ENCODE results near the gene SLC35F2.
"Not testable (repeated sequence)": the region's sequence is repeated elsewhere in the genome, so short reads cannot be mapped to it uniquely, and the experiment has no call there.

The SLC35F2 gene

DNA sequence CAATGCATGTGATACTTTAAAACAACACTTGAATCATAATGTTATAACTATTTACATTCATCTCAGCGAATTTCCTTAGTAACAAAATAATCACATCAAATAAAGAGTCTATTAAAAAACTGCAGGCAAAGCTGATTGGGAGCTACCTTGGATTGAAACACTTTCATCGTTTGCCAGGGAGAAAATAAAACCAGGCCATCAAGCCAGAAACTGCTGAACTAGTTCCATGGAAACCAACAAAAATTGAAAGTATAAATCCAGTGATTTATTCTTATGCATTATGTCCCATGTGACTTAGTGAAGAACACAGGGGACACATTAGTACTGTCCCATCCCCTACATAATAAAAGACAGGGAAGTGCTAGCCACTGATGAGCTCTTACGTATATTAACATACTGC, 21.7 kb downstream of the SLC35F2 start:
- no peak overlapping the region for H3K27ac ChIP-seq
- TF ChIP-seq ZFX (IDR thresholded peaks at IDR 0.05; ENCODE audit: borderline replicate concordance): no peak
- no peak for TF ChIP-seq CTCF (IDR thresholded peaks at IDR 0.05)

- no peak for TF ChIP-seq CTCF (IDR thresholded peaks at IDR 0.05)
- TF ChIP-seq ZFX (IDR thresholded peaks at IDR 0.05; ENCODE audit: borderline replicate concordance): no peak
- H3K27ac ChIP-seq: no peak overlapping the region
These were observed 23.6 kb downstream of the SLC35F2 start for GRCh38 chr11:107834995-107835394.

DNA sequence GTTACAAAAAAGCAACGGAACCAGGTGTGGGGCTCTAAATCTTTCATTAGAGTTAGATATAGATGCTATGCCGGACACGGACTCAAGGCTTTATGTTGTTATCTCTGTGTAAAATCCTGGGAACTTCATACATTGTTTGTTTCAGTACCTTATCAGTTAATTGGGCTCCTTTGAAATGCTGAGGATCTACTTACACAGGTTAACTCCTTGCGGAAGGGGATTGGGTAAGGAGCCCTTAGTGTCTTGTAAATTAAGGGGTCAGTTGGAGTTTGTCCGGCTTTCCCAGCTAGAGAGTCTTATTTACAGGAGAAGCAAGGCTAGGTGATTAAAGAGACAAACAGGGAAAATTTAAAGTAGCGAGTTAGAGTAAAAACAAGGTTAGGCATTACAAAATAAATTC, 24.7 kb downstream of the SLC35F2 start:
- H3K27ac ChIP-seq: not testable (repeated sequence)

DNA sequence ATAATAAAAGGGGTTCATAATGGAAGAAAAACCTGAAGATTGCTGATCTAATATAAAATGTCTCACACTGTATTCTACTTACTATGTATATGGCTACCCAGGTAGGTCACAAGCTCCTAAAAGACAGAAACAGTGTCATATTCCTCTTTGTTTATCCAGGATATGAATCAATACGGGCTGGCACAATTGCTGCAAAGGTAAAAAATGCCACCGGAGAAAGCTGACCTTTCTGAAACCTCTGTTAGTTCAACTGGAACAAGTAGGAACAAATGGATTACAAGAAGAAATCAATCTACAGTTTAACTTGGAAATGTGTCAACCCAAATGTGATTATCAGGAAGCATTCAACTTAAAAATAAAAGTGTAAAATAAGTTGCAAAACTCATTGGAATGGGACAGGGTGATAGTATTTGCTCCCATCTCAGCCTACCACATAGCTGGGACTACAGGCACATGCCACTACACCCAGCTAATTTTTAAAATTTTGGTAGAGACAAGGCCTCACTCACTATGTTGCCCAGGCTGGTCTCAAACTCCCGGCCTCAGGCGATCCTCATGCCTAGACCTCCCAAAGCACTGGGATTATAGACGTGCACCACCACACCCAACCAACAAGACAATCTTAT, 27.6 kb downstream of the SLC35F2 start:
- peak overlapping the region; percentile 87 for H3K27ac ChIP-seq
- no peak for TF ChIP-seq CTCF (IDR thresholded peaks at IDR 0.05)
- TF ChIP-seq ZFX (IDR thresholded peaks at IDR 0.05; ENCODE audit: borderline replicate concordance): no peak

DNA sequence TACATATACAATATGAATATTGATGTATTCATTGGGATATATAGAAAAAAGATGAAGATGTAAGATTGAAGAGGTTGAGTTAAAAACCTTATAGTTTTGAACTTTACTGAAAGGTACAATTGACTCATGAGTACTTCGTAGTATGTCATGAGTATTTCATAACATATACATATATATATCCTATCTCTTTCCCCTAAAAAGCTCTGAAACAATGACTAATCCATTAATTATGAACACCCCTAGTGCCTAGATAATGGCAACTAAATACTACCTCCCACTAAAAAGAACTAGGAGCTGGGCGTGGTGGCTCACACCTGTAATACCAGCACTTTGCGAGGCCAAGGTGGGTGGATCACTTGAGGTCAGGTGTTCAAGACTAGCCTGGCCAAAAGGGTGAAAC, 31.5 kb downstream of the SLC35F2 start:
- no peak for TF ChIP-seq ZFX (IDR thresholded peaks at IDR 0.05; ENCODE audit: borderline replicate concordance)
- TF ChIP-seq CTCF (IDR thresholded peaks at IDR 0.05): no peak
- H3K27ac ChIP-seq: no peak overlapping the region

GRCh38 chr11:107825875-107826274, 32.7 kb downstream of the SLC35F2 start:
- H3K27ac ChIP-seq: no peak overlapping the region
- no peak for TF ChIP-seq ZFX (IDR thresholded peaks at IDR 0.05; ENCODE audit: borderline replicate concordance)
- no peak for TF ChIP-seq CTCF (IDR thresholded peaks at IDR 0.05)

GRCh38 chr11:107824668-107825369, 33.8 kb downstream of the SLC35F2 start:
- TF ChIP-seq ZFX (IDR thresholded peaks at IDR 0.05; ENCODE audit: borderline replicate concordance) (no peak), CTCF (IDR thresholded peaks at IDR 0.05) (no peak)
- H3K27ac ChIP-seq: no peak overlapping the region

Data from 22Rv1 (cell line).